HG03139 (cell line): ENCODE results near the gene SLFN14.
"Not testable (repeated sequence)": the region's sequence is repeated elsewhere in the genome, so short reads cannot be mapped to it uniquely, and the experiment has no call there.

Source experiments
- ATAC-seq: cut with Tn5 transposase; IDR thresholded peaks from one replicate; pipeline ENCODE4 v1.9.1; 2021; ENCODE audit not compliant: unreplicated experiment

SLFN14 gene

DNA sequence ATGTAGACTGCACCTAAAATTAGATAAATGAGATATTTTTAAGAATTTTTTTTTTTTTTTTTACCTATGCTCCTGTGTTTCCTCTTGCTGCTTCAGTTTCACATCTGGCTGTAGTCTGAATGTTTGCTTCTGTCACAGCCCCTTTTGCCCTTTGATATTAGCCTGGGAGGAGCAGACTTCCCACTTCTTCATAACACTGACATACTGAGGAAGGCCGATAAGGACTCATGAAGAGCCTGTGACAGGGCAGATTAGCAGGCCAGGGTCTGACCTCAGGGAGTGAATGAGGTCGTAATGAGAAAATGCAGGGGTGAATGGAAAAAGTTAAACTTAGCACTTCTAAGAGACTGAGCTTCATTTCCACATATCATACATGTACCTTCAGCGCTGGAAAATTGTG is at the start of gene SLFN14:
Gene SLFN14, minus strand, starts transcription at position 117 of the 400 bp plus-strand sequence. CDS start 2,757 bp downstream, outside the sequence.
- ATAC-seq = no peak

GRCh38 chr17:35609831-35610230 is 49.2 kb upstream of the SLFN14 start:
- no peak for ATAC-seq

GRCh38 chr17:35607239-35607847 is 46.7 kb upstream of the SLFN14 start:
- no peak for ATAC-seq

GRCh38 chr17:35605678-35606077 is 45.1 kb upstream of the SLFN14 start:
- ATAC-seq = no peak

DNA sequence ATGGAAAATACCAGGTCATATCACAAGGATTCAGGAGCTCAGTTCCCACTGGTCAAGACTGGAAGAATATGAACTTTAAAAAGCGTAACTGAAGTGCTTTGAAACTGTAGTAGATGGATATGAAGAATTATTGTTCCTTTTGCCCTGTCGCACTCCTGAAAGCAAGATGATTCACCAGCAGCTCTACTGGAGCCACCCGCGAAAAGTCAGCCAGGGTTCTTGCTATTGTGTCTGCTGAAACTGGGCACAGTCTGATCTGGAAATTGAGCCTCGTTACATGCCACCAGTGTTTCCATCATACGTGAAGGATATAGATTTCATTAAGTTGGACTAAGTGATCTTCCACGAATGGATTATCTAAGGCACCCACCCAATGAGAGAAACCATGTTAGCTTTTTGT is 43.1 kb upstream of the SLFN14 start:
- ATAC-seq = no peak

- ATAC-seq = no peak
Measured at GRCh38 chr17:35597604-35598003, 37.0 kb upstream of the SLFN14 start.

DNA sequence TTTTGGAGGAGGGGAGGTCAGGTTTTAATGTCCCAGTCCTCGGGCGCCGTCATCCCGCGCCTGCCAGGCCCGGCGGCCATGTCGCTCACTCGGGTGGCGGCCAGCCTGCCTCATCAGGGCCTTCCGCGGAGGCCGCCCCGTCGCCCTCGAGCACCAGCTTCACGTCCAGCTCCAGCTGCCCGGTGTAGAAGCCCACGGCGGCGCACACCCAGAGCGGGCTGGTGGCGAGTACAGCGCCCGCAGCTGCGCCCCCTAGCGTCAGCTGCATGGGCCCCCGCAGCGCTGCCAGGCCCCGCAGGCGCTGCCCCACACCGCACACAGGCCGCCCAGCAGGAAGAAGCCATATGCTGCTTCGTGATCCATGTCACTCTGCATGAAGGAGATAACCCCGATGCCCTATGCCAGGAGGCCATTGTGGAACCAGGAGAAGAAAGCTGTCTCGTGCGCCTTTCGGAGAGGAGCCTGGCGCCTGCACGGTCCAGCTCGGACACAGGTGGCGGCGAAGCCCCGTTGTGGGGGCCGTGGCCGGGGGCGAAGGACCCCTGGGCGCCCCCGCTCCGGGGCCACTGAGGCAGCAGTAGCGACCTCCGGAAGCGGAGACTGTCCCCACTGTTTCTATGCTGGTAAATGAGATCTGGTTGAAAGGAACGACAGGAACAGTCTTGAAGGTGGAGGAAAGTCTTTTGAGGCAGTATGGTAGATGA is 36.1 kb upstream of the SLFN14 start:
- ATAC-seq = no peak

DNA sequence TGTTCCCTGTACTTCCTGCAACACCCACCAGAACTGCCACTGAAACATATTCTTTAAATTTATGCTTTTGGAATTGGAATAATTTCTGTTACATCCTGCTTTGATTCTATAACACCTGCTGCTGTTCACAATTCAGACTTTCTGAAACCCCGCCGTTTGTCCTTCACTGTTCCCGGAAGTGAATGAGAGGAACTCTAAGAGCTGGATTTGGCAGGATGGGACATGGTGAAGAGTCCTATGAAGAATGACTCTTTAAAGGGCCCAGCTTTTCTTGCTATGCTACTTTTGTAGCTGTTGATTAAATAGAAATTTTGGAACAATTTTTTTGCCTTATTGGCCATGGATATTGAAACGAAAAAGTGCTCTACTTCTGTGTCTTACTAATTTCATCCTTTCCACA is 35.5 kb upstream of the SLFN14 start:
- ATAC-seq = no peak

DNA sequence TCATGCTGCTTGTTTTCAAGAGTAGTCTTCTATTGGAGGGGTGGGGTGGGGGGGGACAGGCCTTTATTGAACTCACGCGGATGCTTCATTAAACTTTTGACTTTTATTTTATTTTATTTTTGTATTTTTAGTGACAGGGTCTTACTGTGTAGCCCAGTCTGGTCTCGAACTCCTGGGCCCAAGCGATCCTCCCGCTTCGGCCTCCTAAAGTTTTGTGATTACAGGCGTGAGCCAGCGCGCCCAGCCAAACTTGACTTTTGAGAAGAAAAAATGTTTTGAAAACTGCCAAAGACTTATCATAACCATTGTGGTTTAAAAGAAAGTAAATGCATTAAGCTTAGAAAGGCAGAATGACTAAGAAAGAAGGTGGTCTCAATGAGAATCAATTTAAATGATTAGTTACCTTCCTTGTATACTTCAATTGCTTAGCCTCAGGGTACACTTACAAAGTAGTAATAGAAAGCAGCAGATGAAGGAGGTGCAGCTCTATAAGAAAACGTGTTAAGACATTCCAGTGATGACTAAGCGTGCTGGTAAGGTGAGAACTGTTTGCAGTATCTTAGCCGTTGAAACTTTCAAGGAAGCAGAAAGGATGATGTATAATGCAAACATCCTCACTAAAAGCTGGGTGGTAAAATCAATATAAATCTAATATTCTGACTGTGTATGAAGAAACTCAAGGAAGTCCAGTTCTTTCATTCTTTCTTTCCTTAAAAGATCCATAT is 27.7 kb upstream of the SLFN14 start:
- no peak for ATAC-seq

GRCh38 chr17:35587074-35587961 is 26.7 kb upstream of the SLFN14 start, which contains the start of gene AP2B1:
Gene AP2B1 (plus strand): TSS chr17:35587322. CDS start chr17:35594031, 6,709 bp downstream.
- ATAC-seq = peak; percentile 82

DNA sequence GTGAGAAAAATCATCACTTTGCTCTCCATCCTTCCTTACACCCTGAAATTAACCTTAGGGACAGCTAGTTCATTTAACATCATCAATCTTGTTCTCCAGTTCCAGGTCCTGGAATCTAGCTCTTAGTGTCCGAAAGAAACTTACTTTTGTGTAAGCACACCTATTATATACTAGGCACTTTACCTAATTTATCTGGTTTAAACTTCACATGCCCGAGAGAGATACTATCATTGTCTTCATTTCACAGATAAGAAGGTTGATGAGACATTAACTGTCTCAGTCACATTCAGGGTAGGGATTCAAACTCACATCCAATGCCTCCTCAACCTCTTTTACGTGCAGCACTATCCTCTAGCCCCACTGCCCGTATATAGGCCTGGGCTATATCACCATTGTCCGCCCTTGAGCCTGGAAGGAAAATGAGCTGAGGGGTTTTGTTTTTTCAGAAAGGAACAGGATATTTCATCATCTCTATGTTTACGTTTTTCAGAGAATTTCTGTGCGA is 26.0 kb upstream of the SLFN14 start:
- ATAC-seq = no peak

- ATAC-seq = no peak
Measured at GRCh38 chr17:35584061-35584460, 23.4 kb upstream of the SLFN14 start.

DNA sequence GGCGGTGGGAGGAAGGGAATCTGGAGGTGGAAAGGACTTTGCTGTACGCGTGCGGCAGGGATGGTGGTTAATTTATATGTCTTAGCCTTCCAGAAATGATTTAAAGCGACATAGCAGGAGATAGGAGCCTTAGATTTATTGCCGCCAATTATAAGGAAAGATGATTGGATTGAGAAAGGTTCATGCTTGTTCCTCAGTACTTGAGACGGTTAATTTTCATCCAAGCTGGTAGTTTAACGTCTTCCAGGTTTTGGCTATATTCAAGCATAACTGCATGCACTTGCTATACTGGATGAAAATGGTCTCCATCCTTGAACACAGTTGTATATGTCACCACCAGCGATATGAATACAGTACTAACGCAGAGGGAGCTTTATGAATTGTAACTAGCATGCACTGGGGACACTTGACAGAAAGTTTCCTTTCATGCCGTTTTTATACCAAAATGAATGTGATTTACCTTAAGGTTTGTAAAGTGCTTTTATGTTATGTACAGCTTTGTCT is 18.4 kb upstream of the SLFN14 start:
- no peak for ATAC-seq

DNA sequence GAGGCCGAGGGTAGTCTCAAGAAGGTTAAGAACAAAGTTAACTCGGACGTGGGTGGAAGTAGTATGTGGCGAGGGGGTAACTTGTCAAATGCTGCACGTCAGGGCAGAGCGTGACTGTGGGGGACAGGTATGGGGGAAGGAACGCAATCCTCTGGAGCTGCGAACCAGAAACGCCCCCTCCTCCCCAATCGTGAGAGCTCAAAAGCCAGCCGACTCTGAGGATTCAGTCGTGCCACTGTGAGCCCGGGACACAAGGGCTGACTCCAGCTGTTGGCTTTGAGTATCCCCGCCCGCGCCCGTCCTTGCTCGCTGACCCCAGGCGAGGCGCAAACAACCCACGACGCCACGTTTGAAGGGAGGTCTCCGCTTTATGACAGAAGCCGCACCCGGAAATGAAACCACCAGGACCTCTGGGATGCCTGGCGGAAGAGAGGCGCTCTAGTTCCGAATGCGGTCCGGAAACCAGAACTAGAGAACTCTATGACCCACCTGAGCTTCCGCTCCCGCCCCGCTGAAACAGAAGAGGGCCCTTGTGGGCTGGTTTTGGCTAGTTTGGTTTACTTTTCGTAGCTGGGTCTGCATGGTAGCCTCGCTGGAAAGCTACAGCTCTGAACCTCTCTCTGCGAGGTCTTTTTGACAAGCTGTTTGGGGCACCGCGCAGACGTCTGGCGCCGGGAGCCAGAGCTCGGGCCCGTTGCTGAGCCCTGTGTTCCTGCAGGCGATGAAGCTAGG is 17.7 kb upstream of the SLFN14 start, which contains the start of gene PEX12:
Gene PEX12, minus strand, starts transcription at position 375 of the 732 bp plus-strand sequence. CDS start 550 bp downstream, outside the sequence.
- ATAC-seq = peak; percentile 85

GRCh38 chr17:35577830-35578196 is 17.2 kb upstream of the SLFN14 start:
- no peak for ATAC-seq

DNA sequence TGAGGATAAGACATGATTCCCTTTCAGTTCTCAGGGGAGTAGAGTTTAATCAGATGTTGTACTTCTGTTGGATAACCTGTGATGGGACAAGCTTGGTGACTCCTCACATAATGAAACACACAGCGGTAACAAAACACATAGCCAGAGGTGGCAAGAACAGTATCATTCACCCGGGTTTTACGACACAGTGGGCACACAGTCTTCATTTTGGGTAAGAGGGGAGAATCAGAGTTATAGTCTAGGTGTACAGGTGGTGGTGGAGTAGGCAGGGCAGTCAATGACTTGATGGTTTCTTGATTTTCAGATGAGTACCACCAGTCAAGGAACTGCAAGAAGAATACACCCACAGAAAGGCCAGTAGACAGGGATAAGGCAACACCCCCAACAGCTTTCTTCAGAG is 15.1 kb upstream of the SLFN14 start:
- no peak for ATAC-seq

- ATAC-seq = no peak
Measured at GRCh38 chr17:35569405-35569804, 8.8 kb upstream of the SLFN14 start.

DNA sequence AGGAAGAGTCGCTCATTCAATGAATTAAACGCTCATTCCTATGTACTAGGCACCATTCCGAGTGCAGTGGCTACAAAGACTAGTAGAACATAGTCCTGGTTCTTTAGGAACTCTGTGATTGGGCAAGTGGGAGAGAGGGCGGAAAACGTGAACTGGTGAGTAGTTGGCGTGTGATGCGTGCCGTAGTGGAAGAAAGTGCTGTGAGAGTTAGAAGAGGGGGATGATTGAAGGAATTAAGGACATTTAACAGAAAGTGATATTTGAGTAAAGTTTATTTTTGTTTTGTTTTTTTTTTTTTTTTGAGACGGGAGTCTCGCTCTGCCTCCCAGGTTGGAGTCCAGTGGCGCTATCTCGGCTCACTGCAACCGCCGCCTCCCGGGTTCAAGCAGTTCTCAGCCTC is 7.9 kb upstream of the SLFN14 start:
- ATAC-seq = no peak

DNA sequence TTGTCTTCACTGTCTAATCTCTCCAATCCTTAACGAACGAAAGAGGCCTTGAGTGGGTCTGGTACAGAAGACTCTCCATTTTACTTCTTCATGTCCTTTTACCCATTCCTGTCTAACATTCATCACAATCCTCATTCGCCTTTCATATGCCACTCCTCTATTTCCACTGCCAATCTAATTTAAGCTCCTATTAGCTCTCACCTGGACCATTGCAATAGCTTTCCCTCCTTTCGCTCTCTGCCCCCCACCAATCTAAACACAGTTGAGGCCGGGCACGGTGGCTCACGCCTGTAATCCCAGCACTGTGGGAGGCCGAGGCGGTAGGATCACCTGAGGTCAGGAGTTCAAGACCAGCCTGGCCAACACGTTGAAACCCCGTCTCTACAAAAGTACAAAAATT is 6.3 kb upstream of the SLFN14 start:
- ATAC-seq = no peak

- ATAC-seq = not testable (repeated sequence)
Measured at GRCh38 chr17:35563181-35563580, 2.6 kb upstream of the SLFN14 start.
